ENCODE measurements around the gene TK2. TPM values are rescaled to one million over a fixed set of nuclear protein-coding genes. Genes with fewer than 3 reads are reported as not detected.

TK2 gene
- total and polyA plus RNA-seq, 11 donors, result 9.4 to 29.4 (median 17.3) TPM

DNA sequence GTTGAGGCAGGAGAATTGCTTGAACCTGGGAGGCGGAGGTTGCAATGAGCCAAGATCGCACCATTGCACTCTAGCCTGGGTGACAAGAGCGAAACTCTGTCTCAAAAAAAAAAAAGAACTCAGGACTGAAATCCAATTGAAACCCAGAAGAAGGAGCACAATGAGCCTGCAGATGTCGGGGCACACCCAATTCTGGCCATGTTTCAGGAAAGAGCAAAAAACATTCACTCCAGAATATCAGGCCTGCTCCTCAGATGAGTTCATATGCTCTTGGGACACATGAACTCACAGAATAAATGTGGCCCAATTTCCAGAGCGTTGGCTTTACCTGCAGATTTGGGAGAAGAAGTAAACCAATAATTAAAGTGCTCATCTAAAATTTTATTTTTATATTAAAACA is 26.4 kb upstream of the TK2 start:
- DNase-seq (no peak), ATAC-seq (peak in 3 of 4 donors; percentile 33 to 65 (median 53))
- intact Hi-C loops (cut with DNase I), result no loop called here
- Histone ChIP-seq H3K27me3 (peaks cover 0 to 26% (median 12%) of the 10 kb centered on the region in 9 donors), H3K9me3 (no peaks in the 10 kb centered on the region), H3K27ac (no peak overlapping the region), H3K4me3 (no peak overlapping the region), H3K36me3 (no peaks in the 10 kb centered on the region), H3K4me1 (peaks cover 0 to 38% (median 16%) of the 10 kb centered on the region in 12 donors)
- TF ChIP-seq POLR2A (IDR thresholded peaks at IDR 0.05) (no peak), CTCF (IDR thresholded peaks at IDR 0.05) (no peak)
- 59 to 68% (median 66%) methylated on average over 5 of the region's 5 CpGs for WGBS, 4 donors

DNA sequence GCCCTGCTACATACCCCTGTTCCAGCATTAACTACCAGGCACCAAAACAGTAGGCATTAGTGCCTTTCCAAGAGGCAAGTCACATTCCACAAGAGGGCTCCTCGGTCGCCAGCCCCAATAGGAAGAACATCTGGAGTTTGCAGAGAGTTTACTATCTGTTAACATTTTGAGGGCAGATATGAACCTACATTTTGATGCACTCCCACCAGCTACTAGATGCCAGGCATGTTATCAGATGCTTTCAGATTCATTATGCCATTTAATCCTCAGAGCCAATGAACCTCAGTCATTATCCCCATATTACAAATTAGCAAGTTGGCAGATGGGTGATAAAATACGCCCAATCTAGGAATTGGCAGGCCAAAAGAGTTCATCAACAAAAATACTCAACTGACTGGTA is 25.1 kb upstream of the TK2 start:
- 97 to 98% (median 97%) methylated on average over 3 of the region's 3 CpGs for WGBS, 4 donors
- ATAC-seq (no peak), DNase-seq (no peak)
- Histone ChIP-seq H3K9me3 (no peaks in the 10 kb centered on the region), H3K4me1 (peaks cover 0 to 32% (median 13%) of the 10 kb centered on the region in 12 donors), H3K27ac (no peak overlapping the region), H3K36me3 (no peaks in the 10 kb centered on the region), H3K4me3 (no peak overlapping the region), H3K27me3 (peaks cover 0 to 26% (median 12%) of the 10 kb centered on the region in 9 donors)
- TF ChIP-seq POLR2A (IDR thresholded peaks at IDR 0.05) (no peak), CTCF (IDR thresholded peaks at IDR 0.05) (no peak)
- intact Hi-C loops (cut with DNase I), result no loop called here

DNA sequence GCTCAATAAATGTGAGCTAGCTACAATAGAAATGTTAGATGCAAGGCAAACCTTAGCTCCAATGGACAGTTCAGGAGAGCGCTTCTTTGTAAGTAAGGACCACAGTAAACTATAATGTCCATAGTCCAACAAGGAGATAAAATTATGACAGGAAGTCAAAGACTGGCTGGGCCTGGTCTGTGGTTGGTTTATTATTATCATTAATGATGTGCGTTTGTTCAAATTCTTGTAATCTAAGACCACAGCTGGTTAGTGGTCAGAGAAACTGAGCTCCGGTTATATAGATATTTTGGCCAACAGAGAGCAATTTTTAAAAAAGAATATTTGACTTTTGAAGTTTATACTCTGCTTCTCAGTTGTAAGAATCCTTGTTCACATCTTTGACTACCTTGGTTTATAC is 24.6 kb upstream of the TK2 start:
- H3K4me1 ChIP-seq, result peaks cover 0 to 36% (median 13%) of the 10 kb centered on the region in 12 donors
- TF ChIP-seq CTCF (IDR thresholded peaks at IDR 0.05), result no peak
- TF ChIP-seq POLR2A (IDR thresholded peaks at IDR 0.05), result no peak
- intact Hi-C loops (cut with DNase I), result no loop called here
- no peak for DNase-seq
- no peak overlapping the region for H3K4me3 ChIP-seq
- WGBS, 4 donors, result 85 to 96% (median 88%) methylated on average over 3 of the region's 3 CpGs
- H3K27me3 ChIP-seq, result peaks cover 0 to 21% (median 12%) of the 10 kb centered on the region in 9 donors
- no peak for ATAC-seq
- no peak overlapping the region for H3K27ac ChIP-seq
- H3K9me3 ChIP-seq, result no peaks in the 10 kb centered on the region
- H3K36me3 ChIP-seq, result no peaks in the 10 kb centered on the region

GRCh38 chr16:66574081-66574480 is 24.2 kb upstream of the TK2 start:
- Histone ChIP-seq H3K4me3 (no peak overlapping the region), H3K36me3 (no peaks in the 10 kb centered on the region), H3K27ac (no peak overlapping the region), H3K9me3 (no peaks in the 10 kb centered on the region), H3K27me3 (peaks cover 0 to 18% (median 12%) of the 10 kb centered on the region in 9 donors), H3K4me1 (peaks cover 0 to 38% (median 12%) of the 10 kb centered on the region in 12 donors)
- no peak for DNase-seq
- TF ChIP-seq POLR2A (IDR thresholded peaks at IDR 0.05) (no peak), CTCF (IDR thresholded peaks at IDR 0.05) (no peak)
- ATAC-seq, result no peak
- 84 to 90% (median 87%) methylated on average over 1 of the region's 1 CpG for WGBS, 4 donors
- intact Hi-C loops (cut with DNase I), result no loop called here

Measured in heart left ventricle (tissue), 16 donors.